NCI-H1092 (cell line): ENCODE results near the gene SEC22C.

Experiments
- DNase-seq: peaks from one replicate; lab custom pipeline; 2025; lab: John Stamatoyannopoulos, UW

SEC22C gene

DNA sequence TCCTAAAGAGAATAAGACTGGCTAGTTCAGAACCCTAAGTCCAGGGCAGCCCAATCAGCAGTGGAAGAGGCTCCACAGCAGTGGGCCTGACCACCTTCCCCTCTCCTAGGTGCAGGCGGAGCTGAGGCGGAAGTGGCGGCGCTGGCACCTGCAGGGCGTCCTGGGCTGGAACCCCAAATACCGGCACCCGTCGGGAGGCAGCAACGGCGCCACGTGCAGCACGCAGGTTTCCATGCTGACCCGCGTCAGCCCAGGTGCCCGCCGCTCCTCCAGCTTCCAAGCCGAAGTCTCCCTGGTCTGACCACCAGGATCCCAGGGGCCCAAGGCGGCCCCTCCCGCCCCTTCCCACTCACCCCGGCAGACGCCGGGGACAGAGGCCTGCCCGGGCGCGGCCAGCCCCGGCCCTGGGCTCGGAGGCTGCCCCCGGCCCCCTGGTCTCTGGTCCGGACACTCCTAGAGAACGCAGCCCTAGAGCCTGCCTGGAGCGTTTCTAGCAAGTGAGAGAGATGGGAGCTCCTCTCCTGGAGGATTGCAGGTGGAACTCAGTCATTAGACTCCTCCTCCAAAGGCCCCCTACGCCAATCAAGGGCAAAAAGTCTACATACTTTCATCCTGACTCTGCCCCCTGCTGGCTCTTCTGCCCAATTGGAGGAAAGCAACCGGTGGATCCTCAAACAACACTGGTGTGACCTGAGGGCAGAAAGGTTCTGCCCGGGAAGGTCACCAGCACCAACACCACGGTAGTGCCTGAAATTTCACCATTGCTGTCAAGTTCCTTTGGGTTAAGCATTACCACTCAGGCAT is 45.6 kb downstream of the SEC22C start:
- no peak for DNase-seq

DNA sequence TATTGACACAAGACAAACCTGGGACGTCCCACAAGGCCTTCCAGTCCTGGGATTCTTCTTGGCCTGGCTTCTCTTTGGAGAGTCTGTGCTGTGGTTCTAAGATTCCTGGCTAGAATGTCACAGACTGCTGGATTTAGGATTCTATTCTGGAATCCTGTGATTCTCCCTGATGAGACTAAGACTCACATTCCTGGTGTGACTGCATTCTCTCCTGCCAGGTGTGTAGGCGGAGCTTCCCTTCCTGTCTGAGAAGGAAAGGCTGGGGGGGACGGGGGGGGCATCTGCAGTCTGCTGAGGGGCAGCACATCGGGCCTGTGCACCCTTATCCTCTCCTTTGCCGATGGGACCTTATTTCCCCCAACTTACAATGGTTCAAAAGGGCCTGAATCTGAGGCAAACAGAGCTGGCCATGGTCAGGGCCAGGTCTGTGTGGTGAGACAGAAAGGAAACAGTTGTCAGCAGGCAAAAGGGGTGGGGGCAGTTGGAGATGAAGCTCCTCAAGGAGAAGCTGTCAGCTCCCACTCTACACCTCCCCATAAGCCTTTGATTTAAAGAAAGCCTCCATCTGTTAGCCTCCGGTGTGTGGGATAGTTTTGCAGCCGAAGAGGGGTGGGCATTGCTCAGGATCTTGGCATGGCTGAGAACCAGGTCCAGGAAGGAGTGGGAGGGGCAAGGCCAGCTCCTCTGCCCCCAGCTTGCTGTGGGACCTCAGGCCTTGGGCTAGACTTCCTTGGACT is 48.4 kb downstream of the SEC22C start:
- DNase-seq: no peak

DNA sequence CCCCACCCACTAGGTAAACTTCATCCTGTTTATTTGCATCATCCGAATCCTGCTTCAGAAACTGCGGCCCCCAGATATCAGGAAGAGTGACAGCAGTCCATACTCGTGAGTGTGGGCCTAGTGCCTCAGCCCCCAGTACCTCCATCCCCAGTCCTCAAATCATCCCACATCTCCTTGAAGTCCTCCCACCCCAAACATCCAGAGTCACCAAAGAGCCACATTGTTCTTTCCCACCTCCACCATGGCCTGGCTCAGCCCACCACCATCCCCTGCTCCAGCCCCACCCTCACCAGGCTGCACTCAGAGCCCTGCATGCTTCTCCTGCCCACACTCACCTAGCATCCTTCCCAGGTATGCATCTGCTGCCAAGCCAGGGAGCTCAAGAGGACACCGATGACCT is 49.5 kb downstream of the SEC22C start:
- DNase-seq: no peak

DNA sequence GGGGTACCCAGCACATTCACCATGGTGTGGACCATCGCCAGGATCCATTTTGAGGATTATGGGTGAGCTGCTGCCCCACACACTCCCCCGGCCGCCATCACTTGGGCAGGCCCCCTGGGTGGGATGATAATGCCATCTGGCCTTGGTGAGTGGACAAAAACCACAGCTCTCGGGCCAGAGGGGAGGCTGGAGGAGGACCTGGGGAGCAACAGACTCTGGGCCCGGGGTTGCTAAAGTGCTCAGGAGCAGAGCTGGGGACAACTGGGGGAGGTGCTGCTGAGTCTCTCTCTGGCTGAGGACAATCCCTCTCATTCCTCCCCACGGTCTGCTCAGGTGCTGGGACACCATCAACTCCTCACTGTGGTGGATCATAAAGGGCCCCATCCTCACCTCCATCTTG is 50.3 kb downstream of the SEC22C start:
- DNase-seq: no peak

GRCh38 chr3:42530073-42530472 is 51.7 kb downstream of the SEC22C start:
- DNase-seq: no peak

GRCh38 chr3:42529468-42529867 is 52.3 kb downstream of the SEC22C start:
- no peak for DNase-seq

DNA sequence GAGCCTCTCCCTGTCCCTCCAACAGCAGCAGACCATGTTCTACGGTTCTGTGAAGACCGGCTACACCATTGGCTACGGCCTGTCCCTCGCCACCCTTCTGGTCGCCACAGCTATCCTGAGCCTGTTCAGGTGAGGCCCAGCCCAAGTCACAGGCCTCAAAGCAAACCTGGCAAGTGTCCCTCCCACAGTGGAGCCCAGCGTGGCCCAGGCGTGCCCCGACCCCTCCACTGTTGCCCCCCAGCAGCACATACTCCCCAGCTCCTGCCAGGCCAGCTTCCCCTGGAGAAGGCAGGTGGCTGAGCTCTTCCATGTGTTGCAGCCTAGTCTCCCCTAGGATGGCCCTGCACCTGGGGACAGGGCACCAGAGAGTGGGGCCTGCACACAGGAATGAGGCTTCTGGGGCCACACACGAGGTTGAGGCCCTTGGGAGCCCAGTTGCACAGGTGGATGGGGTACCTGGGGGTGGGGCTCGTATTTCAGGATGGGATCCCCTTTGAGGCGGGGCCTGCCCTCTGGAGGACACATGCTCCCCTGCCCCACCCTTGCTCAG is 54.3 kb downstream of the SEC22C start:
- DNase-seq: no peak

DNA sequence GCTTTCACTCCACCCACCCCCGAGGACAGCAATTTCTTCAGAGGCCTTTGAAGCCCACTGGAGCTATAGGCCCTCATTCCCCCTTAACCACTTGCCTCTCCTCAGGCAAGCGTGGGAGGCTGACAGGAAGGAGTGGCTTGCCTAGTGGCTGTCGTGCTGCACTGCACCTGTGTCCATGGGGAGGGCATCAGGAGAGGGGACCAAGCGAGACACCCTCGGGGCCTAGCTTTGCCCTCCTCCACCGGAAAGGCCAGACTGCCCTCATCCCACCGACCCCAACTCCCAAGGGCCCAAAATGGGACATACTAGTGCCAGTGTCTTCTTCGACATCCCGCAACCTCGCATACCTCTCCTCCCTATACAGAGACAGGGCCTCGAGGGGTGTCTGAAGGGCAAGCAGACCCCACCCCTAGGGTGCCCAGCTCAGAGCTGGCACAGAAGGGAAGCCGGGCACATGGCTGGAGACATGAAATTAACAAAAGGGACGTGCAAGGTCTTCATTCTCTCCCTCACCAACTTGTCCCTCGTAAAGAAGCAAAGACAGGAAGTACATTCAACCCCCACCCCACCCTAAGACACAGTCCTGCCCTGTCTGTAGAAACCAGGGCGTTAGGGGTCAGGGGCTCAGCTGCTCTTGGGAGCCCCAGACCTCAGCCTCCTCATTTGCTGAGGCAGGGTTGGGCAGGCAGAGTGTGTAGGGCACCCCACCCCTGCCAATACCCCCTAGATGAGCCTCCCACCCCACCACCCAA is 55.0 kb downstream of the SEC22C start:
- no peak for DNase-seq

- no peak for DNase-seq
Observed at GRCh38 chr3:42525736-42526345, 55.9 kb downstream of the SEC22C start.

- no peak for DNase-seq
Observed at GRCh38 chr3:42525212-42525611, 56.6 kb downstream of the SEC22C start.

GRCh38 chr3:42524751-42525150 is 57.0 kb downstream of the SEC22C start:
- no peak for DNase-seq

- DNase-seq: no peak
Observed at GRCh38 chr3:42520906-42521305, 60.9 kb downstream of the SEC22C start.

GRCh38 chr3:42520336-42520735 is 61.4 kb downstream of the SEC22C start:
- no peak for DNase-seq

DNA sequence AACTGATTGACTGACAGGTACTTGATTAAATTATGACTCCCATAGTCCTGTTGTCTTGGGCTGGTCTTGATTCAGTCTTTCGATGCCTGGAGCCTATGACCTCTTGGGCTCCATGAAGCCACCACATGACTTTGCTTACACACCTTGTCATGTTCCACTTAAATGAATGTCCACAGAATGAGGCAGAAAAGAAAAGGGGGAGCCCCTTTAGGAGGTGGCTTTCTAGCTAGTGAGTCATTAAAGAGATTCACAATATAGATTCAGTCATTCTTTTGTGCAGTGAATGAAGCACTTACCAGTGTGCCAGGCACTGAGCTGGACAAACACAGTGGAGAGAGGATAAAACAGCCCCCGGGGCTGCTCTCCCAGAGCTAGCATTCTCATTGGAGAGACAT is 62.2 kb downstream of the SEC22C start:
- DNase-seq: no peak

- no peak for DNase-seq
Observed at GRCh38 chr3:42518800-42519567, 62.8 kb downstream of the SEC22C start.

- DNase-seq: no peak
Observed at GRCh38 chr3:42517117-42517516, 64.7 kb downstream of the SEC22C start.

- no peak for DNase-seq
Observed at GRCh38 chr3:42516443-42516842, 65.3 kb downstream of the SEC22C start.

- no peak for DNase-seq
Observed at GRCh38 chr3:42515976-42516375, 65.8 kb downstream of the SEC22C start.

- DNase-seq: no peak
Observed at GRCh38 chr3:42515391-42515916, 66.3 kb downstream of the SEC22C start.

DNA sequence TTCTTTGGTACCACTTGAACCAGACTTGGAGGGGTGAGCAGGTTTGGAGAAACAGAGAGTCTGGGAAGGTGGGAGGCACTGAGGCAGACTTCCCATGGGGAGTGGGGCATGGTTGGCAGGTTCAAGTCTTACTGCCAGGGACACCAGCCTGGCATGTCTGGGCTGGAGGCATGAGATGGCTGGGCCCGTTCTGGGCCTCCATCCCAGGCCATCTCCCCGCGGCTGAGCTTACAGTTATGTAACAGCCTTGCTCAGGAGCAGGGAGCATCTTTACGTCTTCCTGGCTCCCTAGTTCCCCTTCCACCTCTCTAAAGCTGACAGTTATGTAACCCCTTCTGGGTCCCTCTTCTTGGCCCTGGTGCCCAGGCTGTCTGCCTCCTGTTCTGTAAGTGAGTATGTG is 66.9 kb downstream of the SEC22C start:
- no peak for DNase-seq

- DNase-seq: no peak
Observed at GRCh38 chr3:42513521-42513920, 68.2 kb downstream of the SEC22C start.
